ENCODE results near the gene TNFRSF13B.
"Not testable (repeated sequence)": the region's sequence is repeated elsewhere in the genome, so short reads cannot be mapped to it uniquely, and the experiment has no call there.

Gene TNFRSF13B

DNA sequence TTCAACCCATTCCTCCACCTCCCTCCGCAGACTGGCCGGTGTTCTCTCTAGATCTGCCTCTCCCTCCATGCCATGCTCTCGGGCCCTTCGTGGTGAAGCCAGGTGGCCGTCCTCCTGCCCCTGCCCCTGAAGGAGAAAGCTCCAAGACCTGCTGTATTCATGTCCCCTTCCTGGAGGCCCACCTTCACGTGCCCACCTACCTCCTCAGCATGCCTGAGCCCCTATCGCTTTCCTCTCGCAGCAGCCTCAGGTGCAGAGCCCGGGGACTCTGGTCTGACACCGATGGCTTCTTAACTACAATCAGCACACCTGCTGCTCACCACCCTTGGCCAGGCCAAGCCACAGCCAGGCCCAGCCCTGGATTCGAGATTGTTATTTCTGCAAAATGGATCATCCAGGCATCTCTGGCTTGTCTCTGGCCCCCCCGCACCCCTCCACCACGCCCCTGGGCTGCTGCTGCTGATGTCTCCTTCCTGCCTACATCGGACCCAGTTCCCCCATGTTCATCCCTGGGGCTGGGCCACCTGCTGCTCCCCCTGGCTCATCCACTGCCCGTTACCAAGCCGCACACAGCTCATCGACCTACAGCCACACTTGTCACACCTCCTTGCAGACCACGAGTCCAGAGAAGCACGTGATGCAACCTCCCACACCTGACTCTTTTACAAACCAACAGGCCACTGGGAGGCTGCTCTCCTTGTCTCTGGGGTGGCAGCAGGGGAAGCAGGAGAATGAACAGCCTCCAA lies 32.5 kb upstream of the TNFRSF13B start:
- DNase-seq, result no peak

GRCh38 chr17:17002731-17003715 lies 31.1 kb upstream of the TNFRSF13B start:
- DNase-seq, result not testable (repeated sequence)

DNA sequence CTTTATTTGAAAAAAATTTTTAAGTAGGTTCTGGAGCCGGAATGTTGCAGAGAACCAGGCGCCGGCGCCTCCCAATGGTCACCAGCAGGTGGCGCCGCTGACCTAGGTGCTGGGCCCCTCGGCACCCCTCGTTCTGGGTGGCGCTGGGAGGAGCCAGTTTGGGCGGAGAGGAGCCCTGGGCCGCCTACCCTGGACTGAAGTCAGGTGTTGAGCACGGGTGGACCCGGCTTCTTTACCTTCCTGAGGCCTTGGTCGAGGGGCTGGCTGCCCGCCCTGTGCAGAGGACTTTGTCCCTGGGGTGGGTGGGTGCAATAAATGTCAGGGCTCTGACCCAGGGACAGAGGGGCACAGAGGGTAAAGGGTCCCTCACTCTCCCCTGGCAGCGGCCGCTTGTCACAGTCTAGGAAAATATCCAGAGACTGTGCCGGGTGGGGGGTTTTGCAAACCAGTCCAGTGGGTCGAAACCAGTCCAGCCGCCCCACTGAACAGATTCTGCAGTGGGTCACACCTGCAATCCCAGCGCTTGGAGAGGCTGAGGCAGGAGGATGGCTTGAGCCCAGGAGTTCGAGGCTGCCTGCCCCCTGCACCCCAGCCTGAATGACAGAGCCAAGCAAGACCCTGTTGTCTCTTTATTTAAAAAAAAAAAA lies 30.1 kb upstream of the TNFRSF13B start:
- peak; percentile 47 for DNase-seq

- DNase-seq, result no peak
Measured at GRCh38 chr17:17001076-17001777, 29.3 kb upstream of the TNFRSF13B start.

DNA sequence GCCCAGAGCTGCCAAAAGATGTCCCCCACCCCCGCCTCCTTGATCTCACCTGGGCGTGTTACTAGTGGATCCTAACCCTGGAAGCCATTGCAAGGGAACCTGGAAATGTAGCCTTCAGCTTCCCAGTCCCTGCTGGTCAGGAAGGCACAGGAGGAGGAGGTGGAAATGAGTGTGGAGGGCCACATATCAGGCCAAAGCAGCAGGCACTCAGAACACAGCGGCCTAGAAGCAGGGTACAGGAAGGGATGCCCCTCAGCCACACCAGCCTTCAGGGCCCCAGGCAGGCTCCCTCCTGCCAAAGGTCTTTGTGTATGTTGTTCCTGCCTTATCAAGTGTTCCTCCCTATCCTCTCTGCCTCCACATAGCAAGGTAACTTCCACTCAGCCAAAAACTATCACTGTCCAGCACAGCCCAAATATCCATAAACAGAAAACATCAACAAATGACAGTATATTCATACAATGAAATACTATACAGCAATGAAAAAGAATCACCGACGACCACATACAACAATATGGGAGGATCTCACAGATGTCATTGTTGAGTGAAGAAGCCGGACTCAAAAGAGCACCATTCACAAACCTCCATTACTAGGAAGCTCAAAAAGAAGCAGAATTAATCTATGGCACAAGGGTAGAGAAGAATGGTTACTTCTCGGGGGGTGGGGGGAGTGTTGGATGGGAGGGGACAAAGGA lies 28.2 kb upstream of the TNFRSF13B start:
- DNase-seq, result no peak

DNA sequence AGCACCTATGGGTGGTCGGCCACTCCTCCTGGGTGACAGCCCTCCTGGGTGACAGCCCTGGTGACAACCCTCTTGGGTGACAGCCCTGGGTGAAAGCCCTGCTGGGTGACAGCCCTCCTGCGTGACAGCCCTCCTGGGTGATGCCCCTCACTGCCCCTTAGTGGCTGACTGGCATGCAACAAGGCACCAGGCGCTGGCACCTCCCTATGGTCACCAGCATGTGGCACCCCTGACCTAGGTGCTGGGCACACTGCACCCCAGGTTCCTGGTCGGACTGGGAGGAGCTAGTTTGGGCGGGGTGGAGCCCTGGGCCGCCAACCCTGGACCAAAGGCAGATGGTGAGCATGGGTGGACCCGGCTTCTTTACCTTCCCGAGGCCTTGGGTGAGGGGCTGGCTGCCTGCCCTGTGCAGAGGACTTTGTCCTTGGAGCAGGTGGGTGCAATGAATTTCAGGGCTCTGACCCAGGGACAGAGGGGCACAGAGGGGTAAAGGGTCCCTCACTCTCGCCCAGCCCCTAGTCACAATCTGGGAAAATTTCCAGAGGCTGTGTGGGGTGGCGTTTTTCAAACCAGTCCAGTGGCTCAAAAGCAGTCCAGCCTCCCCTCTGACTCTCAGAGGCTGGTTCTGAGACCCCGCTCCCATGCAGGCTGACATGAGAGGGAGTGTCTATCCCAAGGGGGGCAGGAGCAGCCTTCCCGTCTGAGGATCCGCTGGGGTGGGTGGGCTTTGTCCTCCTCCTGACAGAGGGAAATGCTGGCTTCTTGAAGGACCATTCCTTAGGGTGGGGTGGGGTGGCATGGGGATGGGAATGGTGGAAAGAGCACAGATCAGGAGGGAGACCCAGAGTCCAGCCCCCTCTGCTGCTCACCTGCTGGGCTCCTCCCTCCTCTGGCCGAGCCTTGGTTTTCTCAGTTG lies 25.9 kb upstream of the TNFRSF13B start:
- no peak for DNase-seq

DNA sequence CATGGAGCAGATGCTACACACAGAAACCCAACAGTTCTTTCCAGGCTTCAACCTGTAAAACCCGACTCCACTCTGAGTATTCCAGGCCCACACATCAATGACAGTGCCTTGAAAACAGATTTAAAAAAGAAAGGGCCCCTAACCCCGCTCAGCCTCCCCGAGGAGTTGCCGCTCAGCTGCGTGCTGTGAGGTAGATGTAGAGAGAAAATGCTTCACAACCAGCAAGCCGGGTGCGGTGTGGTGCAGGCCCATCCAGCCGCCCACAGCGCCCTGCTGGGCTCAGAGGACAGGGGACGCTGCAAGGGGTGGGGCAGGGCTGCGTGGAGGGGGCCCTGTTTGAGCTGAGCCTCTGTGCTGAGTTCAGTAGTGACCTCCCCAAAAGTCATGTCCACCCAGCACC lies 24.8 kb upstream of the TNFRSF13B start:
- not testable (repeated sequence) for DNase-seq

GRCh38 chr17:16995930-16996329 lies 24.0 kb upstream of the TNFRSF13B start:
- no peak for DNase-seq

GRCh38 chr17:16994631-16995030 lies 22.7 kb upstream of the TNFRSF13B start:
- no peak for DNase-seq

DNA sequence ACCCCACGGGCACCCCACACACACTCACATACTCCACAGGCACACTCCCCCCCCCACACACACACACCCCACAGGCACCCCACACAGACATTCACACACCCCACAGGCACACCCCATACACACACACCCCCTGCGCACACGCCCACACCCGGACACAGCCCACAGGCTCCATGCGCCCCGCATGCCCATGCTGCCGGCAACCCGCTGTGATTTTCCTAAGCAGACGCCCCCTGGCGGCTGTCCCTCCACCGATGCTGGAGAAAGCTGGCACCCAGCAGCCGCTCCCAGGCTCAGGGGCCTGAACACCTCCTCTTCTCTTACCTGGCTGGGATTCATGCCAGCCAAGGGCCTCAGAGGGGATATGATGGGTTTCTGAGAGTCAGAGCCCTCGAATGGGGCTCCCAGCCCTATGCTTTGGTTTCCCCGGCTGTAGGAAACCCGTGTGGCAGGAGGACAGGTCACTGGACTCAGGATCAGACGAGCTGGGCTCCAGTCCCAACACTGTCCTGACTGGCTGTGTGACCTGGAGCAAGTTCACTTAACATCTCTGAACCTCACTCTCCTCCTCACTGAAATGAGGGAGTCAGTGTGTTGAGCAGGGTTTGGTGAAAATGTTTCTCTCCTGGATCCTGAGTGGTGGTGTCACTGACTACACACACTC lies 19.6 kb upstream of the TNFRSF13B start:
- DNase-seq, result peak; percentile 64

DNA sequence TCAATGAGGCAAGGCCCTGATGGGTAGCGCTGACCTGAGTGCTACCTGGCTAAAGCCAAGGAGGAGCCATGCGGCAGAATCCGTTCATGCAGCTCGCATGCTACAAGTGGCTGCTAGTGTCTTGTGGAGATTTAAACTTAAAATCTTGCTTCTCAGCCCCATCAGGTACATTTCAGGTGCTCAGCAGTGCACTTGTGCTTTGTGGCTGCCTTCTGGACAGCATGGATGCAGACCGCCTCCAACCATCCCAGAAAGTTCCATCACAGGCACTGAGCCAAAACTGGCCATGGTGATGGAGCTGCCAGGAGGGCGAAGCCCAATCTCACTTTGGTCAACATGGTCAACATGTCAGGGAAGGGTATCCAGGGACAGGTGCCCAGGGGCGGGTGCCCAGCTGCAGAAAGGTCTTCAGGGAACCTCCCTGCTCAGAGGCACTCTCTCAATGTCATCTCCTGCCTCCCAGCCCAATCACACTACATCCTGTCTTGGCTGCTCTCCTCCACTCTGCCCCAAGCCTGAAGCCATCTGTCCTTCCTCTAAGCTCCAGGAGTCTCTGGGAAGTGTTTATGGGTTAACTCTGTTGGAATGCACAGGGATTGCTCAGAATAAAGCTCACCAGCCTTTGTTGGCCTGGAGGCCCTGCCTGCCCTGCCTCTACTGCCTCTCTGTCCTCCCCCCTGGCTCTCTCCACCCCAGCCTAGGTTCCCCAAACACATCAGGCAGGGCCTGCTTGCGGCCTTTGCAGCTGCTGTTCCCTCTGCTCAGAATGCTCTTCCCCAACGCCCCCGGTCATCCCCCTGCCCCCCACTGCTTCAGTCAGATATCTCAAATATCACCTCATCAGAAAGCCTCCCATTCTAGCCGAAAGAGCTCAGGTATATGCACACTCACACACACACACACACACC lies 18.3 kb upstream of the TNFRSF13B start:
- DNase-seq, result no peak

- DNase-seq, result no peak
Measured at GRCh38 chr17:16989230-16989952, 17.5 kb upstream of the TNFRSF13B start.

DNA sequence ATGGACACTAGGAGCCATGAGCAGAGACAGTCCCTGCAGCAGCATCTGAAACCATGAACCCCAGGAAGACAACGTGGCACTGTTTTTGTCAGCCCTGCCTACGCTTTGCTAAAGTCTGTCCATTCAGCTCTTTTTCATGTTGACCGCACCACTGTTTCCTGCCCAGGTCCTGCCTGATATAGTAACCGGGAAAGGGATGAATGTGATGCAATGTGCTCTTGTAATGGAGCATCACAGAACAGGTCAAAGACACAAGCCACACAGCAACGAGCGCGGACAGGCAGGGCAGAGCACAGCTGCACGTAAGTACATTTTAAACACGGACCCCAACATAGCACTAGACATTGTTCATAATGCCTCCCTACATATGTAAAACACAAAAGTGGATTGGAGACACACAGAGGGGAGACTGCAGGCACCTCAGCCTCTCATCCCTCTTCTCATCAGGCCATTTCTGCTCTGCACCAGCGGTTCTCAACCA lies 16.9 kb upstream of the TNFRSF13B start:
- DNase-seq, result no peak

- DNase-seq, result peak; percentile 92
Measured at GRCh38 chr17:16987830-16988601, 16.1 kb upstream of the TNFRSF13B start.

DNA sequence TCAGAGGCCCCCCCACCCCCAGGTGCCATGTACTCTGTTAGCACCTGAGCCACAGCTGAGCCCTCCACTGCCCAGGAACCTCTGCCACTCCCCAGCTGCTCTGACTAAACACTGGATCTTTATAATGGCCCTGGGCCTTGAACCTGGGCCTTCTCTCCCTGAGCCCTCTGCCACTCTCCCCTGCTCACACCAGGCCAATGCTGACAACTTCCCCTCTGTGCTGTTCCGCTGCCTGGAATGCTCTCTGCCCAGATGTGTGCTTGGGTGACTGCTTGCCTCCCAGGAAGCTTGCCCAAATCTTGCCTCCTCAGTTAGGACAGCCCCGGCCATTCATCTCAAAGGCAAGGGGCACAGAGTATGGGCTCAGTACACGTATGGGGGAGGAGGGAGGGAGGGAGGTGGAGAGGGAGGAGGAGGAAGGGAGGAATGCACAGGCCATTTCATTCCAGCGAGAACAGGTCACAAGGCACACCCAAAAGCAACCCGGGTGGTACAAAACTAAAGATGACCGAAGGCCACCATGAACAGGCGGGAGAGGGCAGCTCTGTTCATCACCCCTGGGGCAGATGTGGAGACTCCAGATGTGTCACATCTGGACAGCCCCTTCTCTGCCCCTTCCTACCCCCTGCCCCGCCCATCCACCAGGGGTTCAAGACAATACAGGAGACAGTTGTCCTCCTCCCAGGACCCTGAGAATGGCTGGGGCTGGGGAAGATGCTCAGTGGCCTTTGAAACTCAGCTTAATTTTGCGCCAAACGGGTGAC lies 15.3 kb upstream of the TNFRSF13B start:
- DNase-seq, result no peak

DNA sequence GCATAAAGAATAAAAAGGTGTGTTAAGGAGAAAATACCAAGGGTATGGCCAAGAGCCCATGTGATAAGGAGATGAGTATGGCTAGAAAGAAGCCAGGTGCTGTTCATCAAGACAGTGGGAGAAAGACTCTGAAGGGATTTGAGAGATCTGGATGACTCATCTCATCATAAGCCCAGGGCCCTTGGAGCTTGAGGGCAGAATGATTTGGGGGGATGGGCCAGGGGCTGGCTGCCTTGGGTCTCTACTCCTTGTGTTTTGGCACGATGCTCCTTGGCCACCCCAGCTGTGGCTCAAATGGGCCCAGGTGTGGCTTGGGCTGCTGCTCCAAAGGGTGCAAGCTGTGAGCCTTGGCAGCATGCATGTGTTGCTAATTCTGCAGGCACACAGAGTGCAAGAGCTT lies 14.5 kb upstream of the TNFRSF13B start:
- DNase-seq, result no peak

DNA sequence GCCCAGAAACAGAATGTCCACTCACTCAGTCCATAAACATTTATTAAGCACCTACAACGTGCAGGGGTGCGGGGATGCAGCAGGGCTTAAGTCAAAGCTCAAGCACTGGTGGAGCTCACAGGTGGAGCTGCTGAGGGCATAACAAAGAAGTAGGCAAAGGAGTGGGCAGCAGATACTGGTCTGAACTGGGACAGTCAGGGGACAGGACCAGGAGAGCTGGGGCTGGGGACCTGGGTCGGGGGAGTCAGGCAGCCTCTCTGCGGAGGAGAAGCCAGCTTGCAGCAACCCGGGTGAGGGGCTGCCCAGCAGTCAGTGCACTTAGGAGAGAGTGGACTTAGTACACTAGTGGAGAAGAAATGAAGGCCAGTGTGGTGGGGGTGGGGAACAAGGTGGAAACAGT lies 10.0 kb upstream of the TNFRSF13B start:
- DNase-seq, result no peak
